GM12878 (cell line): ENCODE data around the gene ABHD1. TPM values are rescaled to one million over a fixed set of nuclear protein-coding genes. Genes with fewer than 3 reads are reported as not detected.

ENCODE experiments used
- ASH2L ChIP-seq: fragments of 300-600, 200-600 bp; sonication (generic); IDR thresholded peaks from 2 replicates; pipeline ENCODE4 v1.6.1; 2017; ENCODE audit warnings: low read depth, mild to moderate bottlenecking, borderline replicate concordance
- ATF7 ChIP-seq: fragments of 450-650 bp; IDR thresholded peaks from 2 replicates; pipeline ENCODE4 v1.6.1; 2016; ENCODE audit warnings: low read depth, mild to moderate bottlenecking
- BACH1 ChIP-seq: fragments of 450-650 bp; IDR thresholded peaks from 2 replicates; pipeline ENCODE4 v1.6.1; 2017; ENCODE audit warnings: mild to moderate bottlenecking, borderline replicate concordance
- BHLHE40 ChIP-seq, 2 experiments: fragments of 450-650 bp in 1 of 2; IDR thresholded peaks; 2 replicates each; pipeline ENCODE4 v1.6.1; 2011 to 2017; ENCODE audit warnings: low read depth in 2 of 2, borderline replicate concordance in 1 of 2, improper control_type of control experiment in 1 of 2, low read length in 1 of 2, mild to moderate bottlenecking in 1 of 2
- CREB1 ChIP-seq: IDR thresholded peaks from 2 replicates; pipeline ENCODE4 v1.6.1; 2012; ENCODE audit warnings: low read depth, mild to moderate bottlenecking, inconsistent platforms
- ESRRA ChIP-seq: IDR thresholded peaks from 2 replicates; pipeline ENCODE4 v1.6.1; 2012; ENCODE audit warnings: mild to moderate bottlenecking, low read length, improper control_type of control experiment
- GATAD2B ChIP-seq: fragments of 450-650 bp; conservative IDR thresholded peaks from 2 replicates; pipeline ENCODE4 v1.6.1; 2017; ENCODE audit warnings: low read depth, mild to moderate bottlenecking, moderate library complexity
- HCFC1 ChIP-seq: fragments of 150-350 bp; IDR thresholded peaks from 2 replicates; pipeline ENCODE4 v1.6.1; 2014; ENCODE audit warnings: low read length
- HSF1 ChIP-seq: fragments of 150-350 bp; IDR thresholded peaks from 2 replicates; pipeline ENCODE4 v1.6.1; 2014; ENCODE audit warnings: mild to moderate bottlenecking, low read depth, low read length
- IKZF1 ChIP-seq: fragments of 450-650 bp; conservative IDR thresholded peaks from 2 replicates; pipeline ENCODE4 v1.6.1; 2017; ENCODE audit warnings: antibody characterized with exemption, mild to moderate bottlenecking
- KAT2A ChIP-seq: conservative IDR thresholded peaks from 2 replicates; pipeline ENCODE4 v1.6.1; 2011; ENCODE audit warnings: low read depth, low read length; ENCODE audit not compliant: control insufficient read depth
- LARP7 ChIP-seq: fragments of 450-650 bp; IDR thresholded peaks from 2 replicates; pipeline ENCODE4 v1.6.1; 2017; ENCODE audit warnings: mild to moderate bottlenecking
- MEF2B ChIP-seq: fragments of 450-650 bp; IDR thresholded peaks from 2 replicates; pipeline ENCODE4 v1.6.1; 2018; ENCODE audit warnings: mild to moderate bottlenecking, moderate library complexity; ENCODE audit not compliant: partially characterized antibody, poor library complexity, severe bottlenecking
- MLLT1 ChIP-seq: fragments of 450-650 bp; IDR thresholded peaks from 2 replicates; pipeline ENCODE4 v1.6.1; 2016; ENCODE audit warnings: mild to moderate bottlenecking
- MTA2 ChIP-seq: fragments of 450-650 bp; IDR thresholded peaks from 2 replicates; pipeline ENCODE4 v1.6.1; 2016; ENCODE audit warnings: low read depth, mild to moderate bottlenecking, moderate library complexity
- MTA3 ChIP-seq: IDR thresholded peaks from 2 replicates; pipeline ENCODE4 v1.6.1; 2012; ENCODE audit warnings: low read length, inconsistent platforms, borderline replicate concordance
- MXI1 ChIP-seq: fragments of 150-350 bp; IDR thresholded peaks from 2 replicates; pipeline ENCODE4 v1.6.1; 2011; ENCODE audit warnings: low read depth, mild to moderate bottlenecking, inconsistent platforms, low read length, improper control_type of control experiment
- NR2C2 ChIP-seq: IDR thresholded peaks from 2 replicates; pipeline ENCODE4 v1.6.1; 2011; ENCODE audit warnings: borderline replicate concordance, low read depth; ENCODE audit not compliant: control insufficient read depth, insufficient read length
- NR2F1 ChIP-seq: fragments of 450-650 bp; conservative IDR thresholded peaks from 2 replicates; pipeline ENCODE4 v1.6.1; 2017; ENCODE audit warnings: mild to moderate bottlenecking
- NRF1 ChIP-seq: conservative IDR thresholded peaks from 2 replicates; pipeline ENCODE4 v1.6.1; 2011; ENCODE audit warnings: mild to moderate bottlenecking, low read depth, low read length, improper control_type of control experiment
- POLR2A ChIP-seq: IDR thresholded peaks from 2 replicates; pipeline ENCODE4 v1.6.1; 2011; ENCODE audit warnings: low read depth, mild to moderate bottlenecking, low read length
- POLR2AphosphoS2 ChIP-seq: IDR thresholded peaks from 2 replicates; pipeline ENCODE4 v1.6.1; 2011; ENCODE audit warnings: low read depth, mild to moderate bottlenecking, low read length, improper control_type of control experiment, moderate library complexity
- RAD21 ChIP-seq: IDR thresholded peaks from 2 replicates; pipeline ENCODE4 v1.6.1; 2011; ENCODE audit warnings: mild to moderate bottlenecking, low read depth, low read length, moderate library complexity; ENCODE audit not compliant: insufficient read depth
- SIX5 ChIP-seq: IDR thresholded peaks from 2 replicates; pipeline ENCODE4 v1.6.1; 2011; ENCODE audit warnings: mild to moderate bottlenecking, low read depth, low read length, moderate library complexity; ENCODE audit not compliant: severe bottlenecking
- SMAD1 ChIP-seq: fragments of 450-650 bp; IDR thresholded peaks from 2 replicates; pipeline ENCODE4 v1.6.1; 2018; ENCODE audit warnings: mild to moderate bottlenecking, low read depth; ENCODE audit not compliant: partially characterized antibody
- SMC3 ChIP-seq: IDR thresholded peaks from 2 replicates; pipeline ENCODE4 v1.6.1; 2011; ENCODE audit warnings: low read length, improper control_type of control experiment, borderline replicate concordance
- ZNF207 ChIP-seq: fragments of 450-650 bp; IDR thresholded peaks from 2 replicates; pipeline ENCODE4 v1.6.1; 2014; ENCODE audit warnings: antibody characterized with exemption, mild to moderate bottlenecking, borderline replicate concordance
- ZNF24 ChIP-seq: fragments of 450-650 bp; IDR thresholded peaks from 2 replicates; pipeline ENCODE4 v1.6.1; 2017; ENCODE audit warnings: antibody characterized with exemption, mild to moderate bottlenecking
- ZSCAN29 ChIP-seq: fragments of 450-650 bp; IDR thresholded peaks from 2 replicates; pipeline ENCODE4 v1.6.1; 2017; ENCODE audit warnings: mild to moderate bottlenecking, moderate library complexity
- polyA plus RNA-seq, 11 experiments: library from polyadenylated mRNA; depleted of rRNA in 4 of 11; unstranded in 6 of 11; stranded (reverse) in 5 of 11; fragments of >200 nt; fragmentation: Nextera tagmentation in 4 of 11; fragmentation: Illumina TruSeq in 1 of 11; extraction: Ambion mirVana in 4 of 11; extraction: Trizol in 1 of 11; gene quantifications; 1 replicate in 1 of 11; 2 replicates in 10 of 11; pipeline versions ENCODE4 v1.2.1 to v1.2.3, GENCODE V29; 2011 to 2016; ENCODE audit warnings: inconsistent platforms in 2 of 11, missing spikeins in 2 of 11, low read depth in 1 of 11
- total RNA-seq, 4 experiments: library from RNA; depleted of rRNA in 3 of 4; stranded (reverse); fragments of >200 nt in 3 of 4; fragmentation: Illumina TruSeq in 1 of 4; extraction: Trizol in 1 of 4; gene quantifications; 2 replicates each; pipeline versions ENCODE4 v1.2.1 to v1.2.3, GENCODE V29; 2013 to 2021

The ABHD1 gene
- total and polyA plus RNA-seq, 10 of the 15 experiments (the other 5 are each of a cell fraction or from before 2014, with no cell fraction given) = 0.04 to 0.35 (median 0.17) TPM; not detected in 2

- TF ChIP-seq HCFC1 = peak; percentile 67; the same call in 1 of the 2 replicates
- TF ChIP-seq ASH2L = peak; percentile 81; the same call in 1 of the 2 replicates
- TF ChIP-seq GATAD2B = peak; percentile 46; the same call in 1 of the 2 replicates
- peak; percentile 62; the same call in 1 of the 2 replicates for TF ChIP-seq MXI1
- 0 out of 2 replicates have a peak, but pooled peaks have one; percentile 62 for TF ChIP-seq POLR2AphosphoS2
- TF ChIP-seq NRF1 = peak; percentile 99
- TF ChIP-seq MTA2 = no peak
- TF ChIP-seq IKZF1 = peak; percentile 100
- TF ChIP-seq SIX5 = peak; percentile 56
- TF ChIP-seq BACH1 = 0 out of 2 replicates have a peak, but pooled peaks have one; percentile 38
- TF ChIP-seq NR2C2 = no peak
- no peak for TF ChIP-seq NR2F1
- TF ChIP-seq MLLT1 = no peak
- no peak for TF ChIP-seq ZSCAN29
- TF ChIP-seq ZNF207 = no peak
- peak; percentile 77 for TF ChIP-seq CREB1
- TF ChIP-seq SMAD1 = no peak
- TF ChIP-seq LARP7 = peak; percentile 71; the same call in 1 of the 2 replicates
- TF ChIP-seq BHLHE40 (IDR thresholded peaks at IDR 0.05; ENCODE audit: borderline replicate concordance in 1 of 2, low read depth in 2 of 2, low read length in 1 of 2) = peak in 1 of 2 experiments; percentile 45; a peak in 2 of 4 replicates
- no peak for TF ChIP-seq KAT2A
- no peak for TF ChIP-seq HSF1
- TF ChIP-seq POLR2A = peak; percentile 89
- TF ChIP-seq ZNF24 = no peak
- TF ChIP-seq ESRRA = no peak
- TF ChIP-seq RAD21 = peak; percentile 45; the same call in 1 of the 2 replicates
- TF ChIP-seq MEF2B = peak; percentile 22
- TF ChIP-seq ATF7 = no peak
- peak; percentile 22 for TF ChIP-seq SMC3
- no peak for TF ChIP-seq MTA3
Measured at GRCh38 chr2:27133905-27134780, 10.5 kb downstream of the ABHD1 start, which contains the start of gene PREB (continued).
